Uterus (tissue), 2 donors: ENCODE results near the gene TFPI.

Experiments
- POLR2A ChIP-seq, 2 donors: fragments of 450-650 bp; IDR thresholded peaks; one replicate each; pipeline ENCODE4 v1.6.1; 2016; ENCODE audit warnings: antibody characterized with exemption in 2 of 2, mild to moderate bottlenecking in 1 of 2, moderate library complexity in 1 of 2
- TF ChIP-seq, protein P1 (sequence below), 4 experiments: fragments of 200-600 bp in 2 of 4; fragments of 450-650 bp in 2 of 4; sonication (generic) in 2 of 4; IDR thresholded peaks; one replicate each; pipeline ENCODE4 v1.5.1; 2016 to 2019; ENCODE audit warnings: antibody characterized with exemption in 4 of 4, mild to moderate bottlenecking in 2 of 4, moderate library complexity in 1 of 4

DNA sequence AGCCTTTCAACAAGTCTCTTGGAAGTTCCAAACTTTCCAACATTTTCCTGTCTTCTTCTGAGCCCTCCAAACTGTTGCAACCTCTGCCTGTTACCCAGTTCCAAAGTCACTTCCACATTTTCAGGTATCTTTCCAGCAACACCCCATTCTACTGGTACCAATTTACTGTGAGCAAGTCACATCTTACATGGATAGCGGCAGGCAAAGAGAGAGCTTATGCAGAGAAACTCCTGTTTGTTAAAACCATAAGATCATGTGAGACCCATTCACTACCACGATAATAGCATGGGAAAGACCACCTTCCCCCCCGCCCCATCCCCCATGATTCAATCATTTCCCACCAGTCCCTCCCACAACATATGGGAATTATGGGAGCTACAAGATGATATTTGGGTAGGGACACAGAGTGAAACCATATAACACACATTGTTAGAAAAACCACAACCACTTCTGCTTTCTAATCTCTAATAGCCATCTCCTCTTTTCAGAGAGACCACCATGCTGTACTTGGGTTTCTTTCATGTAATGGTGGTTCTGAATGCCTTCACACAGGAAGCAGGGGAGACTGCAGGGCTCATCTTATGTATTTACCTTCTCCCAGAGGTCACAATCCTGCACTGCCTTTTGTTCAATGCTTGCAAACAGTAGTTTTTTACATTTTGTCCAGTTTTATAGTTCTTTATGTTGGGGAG, 60.2 kb downstream of the TFPI start:
- TF ChIP-seq, protein P1, sequence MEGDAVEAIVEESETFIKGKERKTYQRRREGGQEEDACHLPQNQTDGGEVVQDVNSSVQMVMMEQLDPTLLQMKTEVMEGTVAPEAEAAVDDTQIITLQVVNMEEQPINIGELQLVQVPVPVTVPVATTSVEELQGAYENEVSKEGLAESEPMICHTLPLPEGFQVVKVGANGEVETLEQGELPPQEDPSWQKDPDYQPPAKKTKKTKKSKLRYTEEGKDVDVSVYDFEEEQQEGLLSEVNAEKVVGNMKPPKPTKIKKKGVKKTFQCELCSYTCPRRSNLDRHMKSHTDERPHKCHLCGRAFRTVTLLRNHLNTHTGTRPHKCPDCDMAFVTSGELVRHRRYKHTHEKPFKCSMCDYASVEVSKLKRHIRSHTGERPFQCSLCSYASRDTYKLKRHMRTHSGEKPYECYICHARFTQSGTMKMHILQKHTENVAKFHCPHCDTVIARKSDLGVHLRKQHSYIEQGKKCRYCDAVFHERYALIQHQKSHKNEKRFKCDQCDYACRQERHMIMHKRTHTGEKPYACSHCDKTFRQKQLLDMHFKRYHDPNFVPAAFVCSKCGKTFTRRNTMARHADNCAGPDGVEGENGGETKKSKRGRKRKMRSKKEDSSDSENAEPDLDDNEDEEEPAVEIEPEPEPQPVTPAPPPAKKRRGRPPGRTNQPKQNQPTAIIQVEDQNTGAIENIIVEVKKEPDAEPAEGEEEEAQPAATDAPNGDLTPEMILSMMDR (IDR thresholded peaks at IDR 0.05): no peak
- no peak for TF ChIP-seq POLR2A (IDR thresholded peaks at IDR 0.05)
